Activated B cell treated with CpG ODN at 0.5 μM for 24 hours (primary cell): Measurements from ENCODE around the gene PDGFRA. TPM values are rescaled to one million over a fixed set of nuclear protein-coding genes. Genes with fewer than 3 reads are reported as not detected.

ENCODE experiments used
- ATAC-seq: fragments of 200-7000 bp; cut with Tn5 transposase; one replicate; pipeline ENCODE4 v1.10.0; 2021; ENCODE audit warnings: low read depth, mild to moderate bottlenecking, moderate library complexity
- CTCF ChIA-PET: fragments of 350-600 bp; sonication (Branson Sonifier 250); formaldehyde crosslinking; loops from one replicate; lab custom pipeline; 2021; ENCODE audit warnings: antibody characterized with exemption; lab: Charles Lee
- POLR2A ChIA-PET: fragments of 350-600 bp; sonication (Branson Sonifier 250); formaldehyde crosslinking; loops from one replicate; lab custom pipeline; 2021; ENCODE audit warnings: antibody characterized with exemption; lab: Charles Lee
- DNase-seq: peaks from one replicate; pipeline ENCODE4 v3.0.0; 2022
- H3K27ac Mint-ChIP-seq: one replicate; pipeline ENCODE4 v1.8.0; 2020; ENCODE audit warnings: mixed read lengths
- H3K27me3 Mint-ChIP-seq: one replicate; pipeline ENCODE4 v1.8.0; 2021; ENCODE audit warnings: mixed read lengths
- H3K36me3 Mint-ChIP-seq: one replicate; pipeline ENCODE4 v1.8.0; 2021; ENCODE audit warnings: low read depth, mixed read lengths
- H3K4me1 Mint-ChIP-seq: one replicate; pipeline ENCODE4 v1.8.0; 2021; ENCODE audit warnings: mixed read lengths
- H3K4me3 Mint-ChIP-seq: one replicate; pipeline ENCODE4 v1.8.0; 2020; ENCODE audit warnings: mild to moderate bottlenecking, mixed read lengths
- H3K9me3 Mint-ChIP-seq: one replicate; pipeline ENCODE4 v1.8.0; 2020; ENCODE audit warnings: mixed read lengths
- intact Hi-C: fragments of 100-400 bp; cut with micrococcal nuclease; formaldehyde crosslinking; loops from one replicate; pipeline ENCODE4 v1.15.1; 2024
- total RNA-seq: library from RNA; stranded (reverse); gene quantifications from 2 replicates; pipeline ENCODE4 v1.2.3, GENCODE V29; 2022
- TF ChIP-seq, protein P1 (sequence below): fragments of 200-600 bp; IDR thresholded peaks from one replicate; pipeline ENCODE4 v1.8.0; 2022; ENCODE audit warnings: antibody characterized with exemption, mild to moderate bottlenecking

Gene PDGFRA
- total RNA-seq, 1 donor from 2014 or later, result not detected

DNA sequence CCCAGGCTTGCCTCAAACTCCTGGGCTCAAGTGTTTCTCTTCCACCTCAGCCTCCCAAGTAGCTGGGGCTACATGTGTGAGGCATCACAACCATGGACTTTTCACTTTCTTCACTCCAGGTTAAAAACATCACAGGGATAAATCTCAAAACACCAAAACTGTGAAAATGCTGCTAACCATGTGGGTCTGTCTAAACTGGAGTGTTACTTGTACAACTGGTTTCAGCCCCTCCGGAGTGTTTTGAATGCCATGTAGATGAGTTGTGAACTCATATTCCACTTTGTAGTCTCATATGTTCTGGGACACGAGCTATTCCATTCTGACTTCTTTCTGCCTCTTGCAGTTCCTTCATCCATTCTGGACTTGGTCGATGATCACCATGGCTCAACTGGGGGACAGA is 43.0 kb downstream of the PDGFRA start:
- CTCF ChIA-PET, result no interaction called here
- intact Hi-C loops, result no loop called here
- Mint-ChIP-seq H3K4me1 (no peaks in the 10 kb centered on the region), H3K36me3 (no peaks in the 10 kb centered on the region), H3K9me3 (no peaks in the 10 kb centered on the region), H3K27me3 (peaks cover 13% of the 10 kb centered on the region), H3K27ac (no peak overlapping the region), H3K4me3 (no peak overlapping the region)
- TF ChIP-seq, protein P1, sequence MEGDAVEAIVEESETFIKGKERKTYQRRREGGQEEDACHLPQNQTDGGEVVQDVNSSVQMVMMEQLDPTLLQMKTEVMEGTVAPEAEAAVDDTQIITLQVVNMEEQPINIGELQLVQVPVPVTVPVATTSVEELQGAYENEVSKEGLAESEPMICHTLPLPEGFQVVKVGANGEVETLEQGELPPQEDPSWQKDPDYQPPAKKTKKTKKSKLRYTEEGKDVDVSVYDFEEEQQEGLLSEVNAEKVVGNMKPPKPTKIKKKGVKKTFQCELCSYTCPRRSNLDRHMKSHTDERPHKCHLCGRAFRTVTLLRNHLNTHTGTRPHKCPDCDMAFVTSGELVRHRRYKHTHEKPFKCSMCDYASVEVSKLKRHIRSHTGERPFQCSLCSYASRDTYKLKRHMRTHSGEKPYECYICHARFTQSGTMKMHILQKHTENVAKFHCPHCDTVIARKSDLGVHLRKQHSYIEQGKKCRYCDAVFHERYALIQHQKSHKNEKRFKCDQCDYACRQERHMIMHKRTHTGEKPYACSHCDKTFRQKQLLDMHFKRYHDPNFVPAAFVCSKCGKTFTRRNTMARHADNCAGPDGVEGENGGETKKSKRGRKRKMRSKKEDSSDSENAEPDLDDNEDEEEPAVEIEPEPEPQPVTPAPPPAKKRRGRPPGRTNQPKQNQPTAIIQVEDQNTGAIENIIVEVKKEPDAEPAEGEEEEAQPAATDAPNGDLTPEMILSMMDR, result no peak
- POLR2A ChIA-PET, result no interaction called here
- ATAC-seq, result no peak
- no peak for DNase-seq

DNA sequence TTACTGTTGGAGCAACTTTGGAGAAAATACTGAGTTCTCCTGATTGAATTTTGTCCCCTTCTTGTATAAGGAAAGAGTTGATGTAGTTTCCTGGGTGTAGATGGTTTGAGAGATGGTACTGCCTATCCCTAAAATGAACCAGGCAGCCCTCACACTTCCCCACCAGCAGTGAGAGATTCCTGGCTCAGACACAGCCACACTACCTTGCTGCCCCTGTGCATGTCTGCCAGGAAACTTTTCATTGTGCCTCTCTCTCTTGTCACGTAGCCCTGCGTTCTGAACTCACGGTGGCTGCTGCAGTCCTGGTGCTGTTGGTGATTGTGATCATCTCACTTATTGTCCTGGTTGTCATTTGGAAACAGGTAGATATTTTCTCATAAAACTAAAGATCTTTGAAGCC is 45.2 kb downstream of the PDGFRA start:
- POLR2A ChIA-PET, result no interaction called here
- Mint-ChIP-seq H3K4me1 (no peaks in the 10 kb centered on the region), H3K27me3 (peaks cover 22% of the 10 kb centered on the region), H3K36me3 (no peaks in the 10 kb centered on the region), H3K4me3 (no peak overlapping the region), H3K27ac (no peak overlapping the region), H3K9me3 (no peaks in the 10 kb centered on the region)
- CTCF ChIA-PET, result no interaction called here
- intact Hi-C loops, result no loop called here
- DNase-seq, result no peak
- TF ChIP-seq, protein P1, result no peak
- ATAC-seq, result no peak

DNA sequence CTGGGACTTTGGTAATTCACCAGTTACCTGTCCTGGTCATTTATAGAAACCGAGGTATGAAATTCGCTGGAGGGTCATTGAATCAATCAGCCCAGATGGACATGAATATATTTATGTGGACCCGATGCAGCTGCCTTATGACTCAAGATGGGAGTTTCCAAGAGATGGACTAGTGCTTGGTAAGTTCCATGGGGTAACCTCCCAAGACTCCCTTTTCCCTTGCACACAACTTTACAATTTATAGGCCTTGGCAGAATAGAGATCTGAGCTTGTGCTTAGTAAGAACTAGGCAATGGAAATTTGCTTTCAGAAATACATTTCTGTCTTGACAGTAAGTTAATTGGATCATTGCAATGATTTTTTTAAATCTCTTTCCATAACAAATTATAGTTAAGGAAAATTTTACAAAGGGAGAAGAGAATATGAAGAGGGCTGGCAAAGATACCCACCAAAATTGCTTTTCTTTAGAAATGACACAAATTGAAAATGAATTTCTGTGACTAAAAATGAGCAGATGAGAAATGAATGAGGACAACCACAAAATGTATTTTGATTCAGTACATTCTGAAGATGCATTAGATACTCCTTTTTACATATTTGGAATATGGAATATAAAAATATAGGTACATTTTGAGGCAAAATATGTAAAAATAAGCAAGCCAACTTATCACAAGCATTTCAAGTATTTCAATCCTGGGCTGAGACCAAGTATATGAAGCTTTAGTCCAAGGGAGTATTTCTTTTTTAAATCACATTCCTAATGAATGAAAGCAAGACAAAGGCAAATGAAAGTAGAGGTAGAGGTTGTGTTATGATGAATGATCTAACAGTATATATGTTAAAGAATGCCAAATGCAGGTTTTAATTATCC is 45.9 kb downstream of the PDGFRA start:
- H3K4me3 Mint-ChIP-seq, result no peak overlapping the region

DNA sequence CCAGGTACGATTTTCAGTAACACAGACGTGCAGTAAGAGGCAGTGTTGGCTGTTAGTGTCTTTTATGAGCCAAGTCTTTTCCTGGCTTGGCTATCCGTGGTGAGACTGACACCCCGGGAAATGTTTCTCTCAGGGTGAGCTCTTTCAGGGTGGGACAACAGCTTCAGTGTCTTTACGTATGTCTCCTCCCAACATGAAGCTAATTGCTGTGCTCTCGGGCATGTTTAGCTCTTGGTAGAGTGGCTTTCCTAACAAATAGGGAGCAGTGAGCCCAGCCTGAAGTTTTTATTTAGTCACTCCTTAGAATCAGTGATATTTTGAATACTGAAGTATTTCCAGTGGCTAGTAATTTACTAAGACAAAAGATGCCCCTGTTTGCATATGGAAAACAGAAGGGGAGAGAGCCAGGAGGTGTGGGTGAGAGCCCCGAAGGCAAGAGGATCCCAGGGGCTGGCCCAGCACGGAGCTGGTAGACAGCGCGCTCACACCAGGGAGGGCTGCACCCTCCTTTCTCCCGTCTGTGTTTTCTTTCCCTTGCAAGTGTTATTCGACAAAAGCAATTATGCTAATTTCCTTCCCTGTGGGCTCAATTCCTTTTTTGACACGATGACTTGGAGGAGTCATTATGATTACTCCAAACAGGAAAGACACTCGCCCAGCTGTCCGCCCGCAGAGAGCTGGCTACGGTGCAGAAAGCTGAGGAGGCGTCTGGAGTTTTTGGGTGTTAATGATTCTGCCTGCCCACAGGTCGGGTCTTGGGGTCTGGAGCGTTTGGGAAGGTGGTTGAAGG is 47.7 kb downstream of the PDGFRA start:
- H3K4me3 Mint-ChIP-seq, result no peak overlapping the region
- ChIA-PET CTCF (no interaction called here), POLR2A (no interaction called here)
- H3K36me3 Mint-ChIP-seq, result no peaks in the 10 kb centered on the region
- TF ChIP-seq, protein P1, result no peak
- intact Hi-C loops, result no loop called here
- ATAC-seq (no peak), DNase-seq (no peak)
- H3K27me3 Mint-ChIP-seq, result peaks cover 23% of the 10 kb centered on the region
- no peaks in the 10 kb centered on the region for H3K4me1 Mint-ChIP-seq
- no peak overlapping the region for H3K27ac Mint-ChIP-seq
- H3K9me3 Mint-ChIP-seq, result no peaks in the 10 kb centered on the region

More for the DNA sequence above, 45.9 kb downstream of the PDGFRA start:
- no peaks in the 10 kb centered on the region for H3K4me1 Mint-ChIP-seq
- intact Hi-C loops, result no loop called here
- ATAC-seq (no peak), DNase-seq (no peak)
- TF ChIP-seq, protein P1, result no peak
- H3K36me3 Mint-ChIP-seq, result no peaks in the 10 kb centered on the region
- no peak overlapping the region for H3K27ac Mint-ChIP-seq
- POLR2A ChIA-PET, result no interaction called here
- no peaks in the 10 kb centered on the region for H3K9me3 Mint-ChIP-seq
- CTCF ChIA-PET, result no interaction called here
- H3K27me3 Mint-ChIP-seq, result peaks cover 22% of the 10 kb centered on the region

DNA sequence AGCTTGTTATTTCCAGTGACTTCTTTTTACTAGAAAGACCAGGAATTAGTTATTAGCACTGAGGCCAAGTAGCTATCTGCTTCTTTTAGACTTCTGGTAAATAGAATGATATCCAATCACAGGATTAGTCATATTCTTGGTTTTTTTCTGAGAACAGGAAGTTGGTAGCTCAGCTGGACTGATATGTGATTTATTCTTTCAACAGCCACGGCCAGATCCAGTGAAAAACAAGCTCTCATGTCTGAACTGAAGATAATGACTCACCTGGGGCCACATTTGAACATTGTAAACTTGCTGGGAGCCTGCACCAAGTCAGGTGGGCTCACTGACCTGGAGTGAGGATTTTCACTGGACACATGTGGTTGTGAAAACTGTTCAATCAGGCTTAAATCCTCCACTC is 48.6 kb downstream of the PDGFRA start:
- Mint-ChIP-seq H3K4me3 (no peak overlapping the region), H3K4me1 (no peaks in the 10 kb centered on the region), H3K9me3 (peaks cover 5% of the 10 kb centered on the region), H3K27ac (no peak overlapping the region), H3K27me3 (peaks cover 19% of the 10 kb centered on the region), H3K36me3 (no peaks in the 10 kb centered on the region)
- ChIA-PET CTCF (no interaction called here), POLR2A (no interaction called here)
- intact Hi-C loops, result no loop called here
- TF ChIP-seq, protein P1, result no peak
- DNase-seq, result no peak
- no peak for ATAC-seq
